Mesenchymal stem cell (in vitro differentiated cells and primary cell): ENCODE data around the gene NPAS3.

ENCODE experiments used
- DNase-seq: peaks from one replicate; pipeline ENCODE4 v3.0.0-alpha.2; 2013
- H2AFZ ChIP-seq: one replicate; pipeline ENCODE4 v1.6.1; 2013; ENCODE audit warnings: low read depth, mild to moderate bottlenecking, control low read depth, inconsistent platforms, low read length, moderate library complexity
- H2AK5ac ChIP-seq: 2 replicates; pipeline ENCODE4 v1.6.1; 2013; ENCODE audit warnings: low read length, moderate library complexity, mild to moderate bottlenecking, inconsistent platforms; ENCODE audit not compliant: severe bottlenecking
- H2BK120ac ChIP-seq: one replicate; pipeline ENCODE4 v1.6.1; 2013; ENCODE audit warnings: low read depth, mild to moderate bottlenecking, inconsistent platforms, low read length, moderate library complexity
- H2BK12ac ChIP-seq, 2 experiments: one replicate each; pipeline ENCODE4 v1.6.1; 2013; ENCODE audit warnings: inconsistent platforms in 2 of 2, low read length in 2 of 2, mild to moderate bottlenecking in 2 of 2, moderate library complexity in 2 of 2, control low read depth in 1 of 2
- H2BK15ac ChIP-seq: one replicate; pipeline ENCODE4 v1.6.1; 2013; ENCODE audit warnings: mild to moderate bottlenecking, low read depth, inconsistent platforms; ENCODE audit not compliant: poor library complexity, severe bottlenecking
- H2BK5ac ChIP-seq: 2 replicates; pipeline ENCODE4 v1.6.1; 2013; ENCODE audit warnings: low read depth, mild to moderate bottlenecking, low read length, control low read depth, inconsistent platforms; ENCODE audit not compliant: poor library complexity, severe bottlenecking
- H3K14ac ChIP-seq, 2 experiments: one replicate each; pipeline ENCODE4 v1.6.1; 2013; ENCODE audit warnings: inconsistent platforms in 2 of 2, low read length in 2 of 2, control low read depth in 1 of 2, mild to moderate bottlenecking in 1 of 2, moderate library complexity in 1 of 2
- H3K18ac ChIP-seq, 2 experiments: one replicate each; pipeline ENCODE4 v1.6.1; 2013; ENCODE audit warnings: inconsistent platforms in 2 of 2, low read length in 2 of 2, control low read depth in 1 of 2, low read depth in 1 of 2, mild to moderate bottlenecking in 1 of 2
- H3K23ac ChIP-seq, 2 experiments: one replicate each; pipeline ENCODE4 v1.6.1; 2013; ENCODE audit warnings: inconsistent platforms in 2 of 2, low read length in 2 of 2, mild to moderate bottlenecking in 2 of 2, moderate library complexity in 2 of 2, control low read depth in 1 of 2
- H3K27ac ChIP-seq: 2 replicates; pipeline ENCODE4 v1.5.1; 2013; ENCODE audit warnings: mild to moderate bottlenecking, moderate library complexity, low read length, control low read depth, inconsistent platforms; ENCODE audit not compliant: poor library complexity, severe bottlenecking
- H3K27me3 ChIP-seq, 2 experiments: 2 replicates each; pipeline versions ENCODE4 v1.6.1 to v1.7.0; 2013; ENCODE audit warnings: low read length in 2 of 2, mild to moderate bottlenecking in 2 of 2, moderate library complexity in 2 of 2, control low read depth in 1 of 2, inconsistent platforms in 1 of 2; ENCODE audit not compliant: control insufficient read depth in 1 of 2, insufficient read depth in 1 of 2
- H3K36me3 ChIP-seq, 2 experiments: 2 replicates each; pipeline versions ENCODE4 v1.6.1 to v1.7.0; 2013; ENCODE audit warnings: low read length in 2 of 2, control low read depth in 1 of 2, inconsistent platforms in 1 of 2, low read depth in 1 of 2, mild to moderate bottlenecking in 1 of 2; ENCODE audit not compliant: insufficient read depth in 2 of 2, control insufficient read depth in 1 of 2
- H3K4ac ChIP-seq, 2 experiments: one replicate each; pipeline ENCODE4 v1.6.1; 2013; ENCODE audit warnings: inconsistent platforms in 2 of 2, low read length in 2 of 2, mild to moderate bottlenecking in 2 of 2, moderate library complexity in 2 of 2, control low read depth in 1 of 2, low read depth in 1 of 2
- H3K4me1 ChIP-seq: 2 replicates; pipeline ENCODE4 v1.6.1; 2013; ENCODE audit warnings: low read depth, low read length, control low read depth; ENCODE audit not compliant: control insufficient read depth, insufficient read depth
- H3K4me2 ChIP-seq: 2 replicates; pipeline ENCODE4 v1.6.1; 2013; ENCODE audit warnings: low read length, mild to moderate bottlenecking, inconsistent platforms; ENCODE audit not compliant: poor library complexity, severe bottlenecking
- H3K4me3 ChIP-seq, 2 experiments: 2 replicates each; pipeline versions ENCODE4 v1.5.1 to v1.7.0; 2013; ENCODE audit warnings: low read length in 2 of 2, mild to moderate bottlenecking in 2 of 2, control low read depth in 1 of 2, low read depth in 1 of 2; ENCODE audit not compliant: insufficient read depth in 1 of 2
- H3K79me1 ChIP-seq: replicated peaks from 2 replicates; pipeline ENCODE4 v1.6.1; 2013; ENCODE audit warnings: mild to moderate bottlenecking, control low read depth, low read length, inconsistent platforms; ENCODE audit not compliant: poor library complexity, severe bottlenecking
- H3K9ac ChIP-seq: 2 replicates; pipeline ENCODE4 v1.7.0; 2013; ENCODE audit warnings: mild to moderate bottlenecking, low read length, moderate library complexity
- H3K9me3 ChIP-seq: 2 replicates; pipeline ENCODE4 v1.7.0; 2013; ENCODE audit warnings: mild to moderate bottlenecking, low read length; ENCODE audit not compliant: control insufficient read depth
- H4K8ac ChIP-seq: one replicate; pipeline ENCODE4 v1.6.1; 2013; ENCODE audit warnings: inconsistent platforms, mild to moderate bottlenecking, low read length, moderate library complexity
- H4K91ac ChIP-seq: one replicate; pipeline ENCODE4 v1.6.1; 2013; ENCODE audit warnings: mild to moderate bottlenecking, low read length, inconsistent platforms
- WGBS: methylation state at CpG from one replicate; pipeline ENCODE4 v1.1.7; 2013; ENCODE audit warnings: mixed read lengths; 5-methylcytosine and 5-hydroxymethylcytosine counted together

Gene NPAS3

DNA sequence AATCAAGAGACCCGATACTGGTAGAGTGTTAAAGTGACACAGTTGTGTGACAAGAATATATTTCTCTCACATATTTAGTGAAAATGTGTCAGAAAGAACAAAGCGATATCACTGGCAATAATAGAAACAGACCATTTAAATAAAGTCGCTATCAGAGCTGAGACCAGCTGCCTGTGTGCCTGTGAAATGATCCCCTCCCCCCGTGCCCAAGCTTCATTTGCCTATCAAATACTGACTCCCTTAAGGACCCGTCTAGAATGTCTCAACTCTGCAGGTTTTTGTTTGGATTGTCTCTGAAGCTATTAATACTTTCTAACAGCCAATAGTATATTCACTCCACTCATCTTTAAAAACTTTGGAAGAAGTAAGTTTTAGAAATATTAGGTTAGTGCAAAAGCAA lies 913.3 kb downstream of the NPAS3 start:
- no peak for DNase-seq
- Histone ChIP-seq H3K9me3 (no peaks in the 10 kb centered on the region), H3K4me3 (no peak overlapping the region), H2BK5ac (no peak overlapping the region), H3K18ac (no peak overlapping the region), H3K27me3 (peaks cover 14 to 34% of the 10 kb centered on the region in 2 experiments), H2BK120ac (no peak overlapping the region), H3K36me3 (no peaks in the 10 kb centered on the region), H2AK5ac (no peak overlapping the region), H3K14ac (no peak overlapping the region), H3K23ac (no peak overlapping the region), H3K4me1 (no peaks in the 10 kb centered on the region), H3K4ac (no peak overlapping the region), H3K27ac (no peak overlapping the region), H2BK12ac (no peak overlapping the region), H2AFZ (no peak overlapping the region), H3K79me1 (no peaks in the 10 kb centered on the region), H3K4me2 (no peak overlapping the region), H4K8ac (no peak overlapping the region), H3K9ac (no peak overlapping the region), H2BK15ac (no peak overlapping the region), H4K91ac (no peak overlapping the region)
- WGBS, result 91% methylated on average over 3 of the region's 5 CpGs
